Transverse colon (tissue), 3 donors: ENCODE measurements around the gene SYNJ2.

Source experiments
- EP300 ChIP-seq: sonication (generic); formaldehyde crosslinking; IDR thresholded peaks from one replicate; pipeline ENCODE4 v1.6.1; 2017; ENCODE audit warnings: antibody characterized with exemption, low read depth
- POLR2A ChIP-seq: fragments of 450-650 bp; IDR thresholded peaks from one replicate; pipeline ENCODE4 v1.6.1; 2016; ENCODE audit warnings: antibody characterized with exemption, mild to moderate bottlenecking, moderate library complexity
- TF ChIP-seq, protein P1 (sequence below), 5 experiments: fragments of 200-600 bp in 3 of 5; fragments of 450-650 bp in 2 of 5; sonication (generic) in 3 of 5; IDR thresholded peaks; 1 replicate in 2 of 5; 2 replicates in 3 of 5; pipeline ENCODE4 v1.5.1; 2016 to 2017; ENCODE audit warnings: antibody characterized with exemption in 5 of 5, inconsistent platforms in 3 of 5, mild to moderate bottlenecking in 2 of 5, moderate library complexity in 1 of 5

GRCh38 chr6:158071121-158072082 is 89.7 kb downstream of the SYNJ2 start:
- TF ChIP-seq, protein P1, sequence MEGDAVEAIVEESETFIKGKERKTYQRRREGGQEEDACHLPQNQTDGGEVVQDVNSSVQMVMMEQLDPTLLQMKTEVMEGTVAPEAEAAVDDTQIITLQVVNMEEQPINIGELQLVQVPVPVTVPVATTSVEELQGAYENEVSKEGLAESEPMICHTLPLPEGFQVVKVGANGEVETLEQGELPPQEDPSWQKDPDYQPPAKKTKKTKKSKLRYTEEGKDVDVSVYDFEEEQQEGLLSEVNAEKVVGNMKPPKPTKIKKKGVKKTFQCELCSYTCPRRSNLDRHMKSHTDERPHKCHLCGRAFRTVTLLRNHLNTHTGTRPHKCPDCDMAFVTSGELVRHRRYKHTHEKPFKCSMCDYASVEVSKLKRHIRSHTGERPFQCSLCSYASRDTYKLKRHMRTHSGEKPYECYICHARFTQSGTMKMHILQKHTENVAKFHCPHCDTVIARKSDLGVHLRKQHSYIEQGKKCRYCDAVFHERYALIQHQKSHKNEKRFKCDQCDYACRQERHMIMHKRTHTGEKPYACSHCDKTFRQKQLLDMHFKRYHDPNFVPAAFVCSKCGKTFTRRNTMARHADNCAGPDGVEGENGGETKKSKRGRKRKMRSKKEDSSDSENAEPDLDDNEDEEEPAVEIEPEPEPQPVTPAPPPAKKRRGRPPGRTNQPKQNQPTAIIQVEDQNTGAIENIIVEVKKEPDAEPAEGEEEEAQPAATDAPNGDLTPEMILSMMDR (IDR thresholded peaks at IDR 0.05) = no peak
- TF ChIP-seq POLR2A (no peak), EP300 (no peak)
